Fibroblast of lung (primary cell): ENCODE data around the gene LMO3. TPM values are rescaled to one million over a fixed set of nuclear protein-coding genes. Genes with fewer than 3 reads are reported as not detected.

ENCODE experiments used
- DNase-seq, 2 donors: peaks; one replicate each; pipeline versions ENCODE4 v3.0.0 to v3.0.0-alpha.2; 2010; ENCODE audit warnings: low read depth in 2 of 2
- H2AFZ ChIP-seq: 2 replicates; pipeline ENCODE4 v1.5.1; 2012; ENCODE audit warnings: low read length, control low read depth, inconsistent platforms
- H3K27ac ChIP-seq: 2 replicates; pipeline ENCODE4 v1.5.1; 2011; ENCODE audit warnings: low read length, control low read depth; ENCODE audit not compliant: insufficient read depth
- H3K27me3 ChIP-seq: 2 replicates; pipeline ENCODE4 v1.5.1; 2011; ENCODE audit warnings: mild to moderate bottlenecking, low read length; ENCODE audit not compliant: control insufficient read depth, insufficient read depth
- H3K36me3 ChIP-seq: 2 replicates; pipeline ENCODE4 v1.5.1; 2011; ENCODE audit warnings: low read length; ENCODE audit not compliant: control insufficient read depth, insufficient read depth
- H3K4me1 ChIP-seq: 2 replicates; pipeline ENCODE4 v1.5.1; 2011; ENCODE audit warnings: low read length; ENCODE audit not compliant: control insufficient read depth, insufficient read depth; ENCODE audit errors: extremely low read depth
- H3K4me2 ChIP-seq: 2 replicates; pipeline ENCODE4 v1.5.1; 2011; ENCODE audit warnings: low read length, control low read depth; ENCODE audit not compliant: insufficient read depth; ENCODE audit errors: extremely low read depth
- H3K4me3 ChIP-seq, 4 experiments: fragments of 200-600 bp in 1 of 4; sonication (generic) in 1 of 4; replicated peaks in 1 of 4; 2 replicates each; pipeline ENCODE4 v1.5.1; 2011 to 2016; ENCODE audit warnings: low read length in 4 of 4, low read depth in 3 of 4, mild to moderate bottlenecking in 3 of 4, control low read depth in 2 of 4, inconsistent platforms in 1 of 4, mixed read lengths in 1 of 4; ENCODE audit not compliant: insufficient read depth in 1 of 4; ENCODE audit errors: control extremely low read depth in 1 of 4
- H3K79me2 ChIP-seq: 2 replicates; pipeline ENCODE4 v1.5.1; 2012; ENCODE audit warnings: mild to moderate bottlenecking, low read length, inconsistent platforms; ENCODE audit not compliant: control insufficient read depth, insufficient read depth
- H3K9ac ChIP-seq: 2 replicates; pipeline ENCODE4 v1.5.1; 2011; ENCODE audit warnings: mild to moderate bottlenecking, low read length, control low read depth; ENCODE audit not compliant: insufficient read depth
- H3K9me3 ChIP-seq: 2 replicates; pipeline ENCODE4 v1.5.1; 2012; ENCODE audit warnings: low read depth, low read length; ENCODE audit not compliant: control insufficient read depth, insufficient read depth
- H4K20me1 ChIP-seq: 2 replicates; pipeline ENCODE4 v1.5.1; 2011; ENCODE audit warnings: low read length; ENCODE audit not compliant: control insufficient read depth, insufficient read depth; ENCODE audit errors: extremely low read depth
- EZH2 ChIP-seq: IDR thresholded peaks from 2 replicates; pipeline ENCODE4 v1.5.1; 2012; ENCODE audit warnings: low read length, control low read depth, mild to moderate bottlenecking; ENCODE audit errors: missing control alignments
- polyA plus RNA-seq, 2 donors: library from polyadenylated mRNA; depleted of rRNA in 1 of 2; stranded (reverse) in 1 of 2; unstranded in 1 of 2; fragments of >200 nt; gene quantifications; 2 replicates each; pipeline ENCODE4 v1.2.1, GENCODE V29; 2011 to 2012; ENCODE audit warnings: missing spikeins in 1 of 2
- total RNA-seq: library from RNA; depleted of rRNA; stranded (reverse); fragments of >200 nt; gene quantifications from 2 replicates; pipeline ENCODE4 v1.2.1, GENCODE V29; 2014
- TF ChIP-seq, protein P1 (sequence below), 2 donors: IDR thresholded peaks in 1 of 2; conservative IDR thresholded peaks in 1 of 2; 1 replicate in 1 of 2; 2 replicates in 1 of 2; pipeline ENCODE4 v1.5.1; 2011 to 2012; ENCODE audit warnings: low read length in 2 of 2, control low read depth in 1 of 2, inconsistent platforms in 1 of 2, low read depth in 1 of 2, mild to moderate bottlenecking in 1 of 2

LMO3 gene
- total and polyA plus RNA-seq, 2 donors (not counting 1 experiment from before 2014, with no cell fraction given), result 0.12 to 0.50 TPM

DNA sequence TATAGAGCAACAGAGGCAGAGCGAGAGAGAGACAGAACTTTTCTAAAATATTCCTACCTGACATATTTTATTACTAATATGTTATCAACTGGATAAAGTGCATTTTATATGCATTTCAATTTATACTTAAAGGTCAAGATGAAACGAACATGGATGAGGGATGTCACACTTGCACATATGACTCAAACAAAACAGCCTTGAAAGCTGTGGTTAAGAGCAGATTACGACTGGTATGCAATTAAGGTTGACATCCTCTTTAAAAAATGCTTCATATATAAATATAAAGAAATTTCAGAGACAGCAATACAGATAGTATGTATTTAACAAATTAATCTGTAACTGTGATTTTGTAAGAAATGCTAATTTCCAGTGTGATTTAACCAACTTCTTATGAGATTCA is 52.5 kb downstream of the LMO3 start:
- Histone ChIP-seq H3K79me2 (no peaks in the 10 kb centered on the region), H3K4me3 (no peak overlapping the region), H3K4me2 (no peak overlapping the region), H3K9me3 (no peaks in the 10 kb centered on the region), H3K27me3 (no peaks in the 10 kb centered on the region), H3K27ac (no peak overlapping the region), H3K9ac (no peak overlapping the region), H2AFZ (no peak overlapping the region), H3K4me1 (no peaks in the 10 kb centered on the region), H4K20me1 (no peaks in the 10 kb centered on the region), H3K36me3 (no peaks in the 10 kb centered on the region)
- peak; percentile 31 to 48 for DNase-seq
- no peak for TF ChIP-seq EZH2
- TF ChIP-seq, protein P1, sequence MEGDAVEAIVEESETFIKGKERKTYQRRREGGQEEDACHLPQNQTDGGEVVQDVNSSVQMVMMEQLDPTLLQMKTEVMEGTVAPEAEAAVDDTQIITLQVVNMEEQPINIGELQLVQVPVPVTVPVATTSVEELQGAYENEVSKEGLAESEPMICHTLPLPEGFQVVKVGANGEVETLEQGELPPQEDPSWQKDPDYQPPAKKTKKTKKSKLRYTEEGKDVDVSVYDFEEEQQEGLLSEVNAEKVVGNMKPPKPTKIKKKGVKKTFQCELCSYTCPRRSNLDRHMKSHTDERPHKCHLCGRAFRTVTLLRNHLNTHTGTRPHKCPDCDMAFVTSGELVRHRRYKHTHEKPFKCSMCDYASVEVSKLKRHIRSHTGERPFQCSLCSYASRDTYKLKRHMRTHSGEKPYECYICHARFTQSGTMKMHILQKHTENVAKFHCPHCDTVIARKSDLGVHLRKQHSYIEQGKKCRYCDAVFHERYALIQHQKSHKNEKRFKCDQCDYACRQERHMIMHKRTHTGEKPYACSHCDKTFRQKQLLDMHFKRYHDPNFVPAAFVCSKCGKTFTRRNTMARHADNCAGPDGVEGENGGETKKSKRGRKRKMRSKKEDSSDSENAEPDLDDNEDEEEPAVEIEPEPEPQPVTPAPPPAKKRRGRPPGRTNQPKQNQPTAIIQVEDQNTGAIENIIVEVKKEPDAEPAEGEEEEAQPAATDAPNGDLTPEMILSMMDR (conservative IDR thresholded peaks at IDR 0.05 in 1 of 2, IDR thresholded peaks at IDR 0.05 in 1 of 2; ENCODE audit: low read depth in 1 of 2, low read length in 2 of 2), result no peak

DNA sequence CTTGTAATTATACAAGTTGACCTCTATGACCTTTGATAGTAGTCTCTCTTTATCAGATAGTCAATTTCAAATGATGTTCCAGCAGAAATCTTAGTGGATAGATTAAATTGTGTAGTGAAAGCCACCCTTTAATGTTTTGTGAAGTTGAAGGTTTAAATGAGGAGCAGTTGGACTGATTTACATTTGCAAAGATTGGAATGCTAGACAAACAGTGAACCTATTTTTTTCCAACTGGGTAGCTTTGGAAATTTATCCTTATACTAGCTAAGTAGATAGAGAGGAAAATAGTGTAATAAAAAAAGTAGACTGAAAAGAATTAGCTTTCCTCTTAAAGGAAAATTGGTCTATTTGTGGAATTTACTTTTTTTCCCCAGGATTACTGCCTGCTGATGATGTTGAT is 53.7 kb downstream of the LMO3 start:
- no peak overlapping the region for H3K4me3 ChIP-seq
- DNase-seq, result no peak
- H3K9me3 ChIP-seq, result no peaks in the 10 kb centered on the region
- H3K4me2 ChIP-seq, result no peak overlapping the region
- H2AFZ ChIP-seq, result no peak overlapping the region
- no peaks in the 10 kb centered on the region for H3K79me2 ChIP-seq
- H3K27me3 ChIP-seq, result no peaks in the 10 kb centered on the region
- H3K36me3 ChIP-seq, result no peaks in the 10 kb centered on the region
- H4K20me1 ChIP-seq, result no peaks in the 10 kb centered on the region
- H3K9ac ChIP-seq, result no peak overlapping the region
- no peak for TF ChIP-seq EZH2
- H3K4me1 ChIP-seq, result no peaks in the 10 kb centered on the region
- H3K27ac ChIP-seq, result no peak overlapping the region

DNA sequence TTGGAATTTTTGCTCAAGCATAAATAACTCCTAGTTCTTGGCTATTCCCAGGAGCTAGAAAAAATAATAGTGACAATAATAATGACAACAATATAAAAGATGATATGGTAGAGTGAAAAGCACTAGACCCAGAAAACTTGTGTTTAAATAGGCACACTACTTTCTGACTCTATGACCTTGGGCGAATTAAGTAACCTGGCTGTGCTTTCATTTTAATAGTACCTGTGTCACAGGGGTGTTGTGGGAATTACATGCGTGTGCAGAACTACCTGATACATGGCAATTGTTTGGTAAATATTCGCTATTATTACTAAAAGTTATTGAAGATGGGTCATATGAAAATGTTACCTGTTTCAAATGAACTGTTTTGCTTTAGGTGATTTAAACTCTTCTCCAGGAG is 60.1 kb downstream of the LMO3 start:
- no peaks in the 10 kb centered on the region for H3K27me3 ChIP-seq
- H3K4me2 ChIP-seq, result no peak overlapping the region
- TF ChIP-seq EZH2, result no peak
- TF ChIP-seq, protein P1 (conservative IDR thresholded peaks at IDR 0.05 in 1 of 2, IDR thresholded peaks at IDR 0.05 in 1 of 2; ENCODE audit: low read depth in 1 of 2, low read length in 2 of 2), result no peak
- no peak overlapping the region for H3K4me3 ChIP-seq
- H3K36me3 ChIP-seq, result no peaks in the 10 kb centered on the region
- no peaks in the 10 kb centered on the region for H4K20me1 ChIP-seq
- no peak overlapping the region for H3K9ac ChIP-seq
- DNase-seq, result no peak
- H3K9me3 ChIP-seq, result no peaks in the 10 kb centered on the region
- no peak overlapping the region for H2AFZ ChIP-seq
- H3K4me1 ChIP-seq, result no peaks in the 10 kb centered on the region
- no peaks in the 10 kb centered on the region for H3K79me2 ChIP-seq
- H3K27ac ChIP-seq, result no peak overlapping the region
